Measurements from ENCODE around the gene HOXB3.

GRCh38 chr17:48510761-48511604 is 79.1 kb downstream of the HOXB3 start:
- TF ChIP-seq CTCF (IDR thresholded peaks at IDR 0.05): no peak
- no peak for TF ChIP-seq POLR2A (IDR thresholded peaks at IDR 0.05)
- TF ChIP-seq EP300 (IDR thresholded peaks at IDR 0.05): no peak
